Measurements from ENCODE around the gene ZNF438. TPM values are rescaled to one million over a fixed set of nuclear protein-coding genes. Genes with fewer than 3 reads are reported as not detected.
A peak's percentile ranks its signal among the peaks of the same experiment; 100 is the strongest.

The ZNF438 gene
- polyA plus RNA-seq, 3 donors from 2014 or later, result 1.6 to 5.0 (median 3.4) TPM

DNA sequence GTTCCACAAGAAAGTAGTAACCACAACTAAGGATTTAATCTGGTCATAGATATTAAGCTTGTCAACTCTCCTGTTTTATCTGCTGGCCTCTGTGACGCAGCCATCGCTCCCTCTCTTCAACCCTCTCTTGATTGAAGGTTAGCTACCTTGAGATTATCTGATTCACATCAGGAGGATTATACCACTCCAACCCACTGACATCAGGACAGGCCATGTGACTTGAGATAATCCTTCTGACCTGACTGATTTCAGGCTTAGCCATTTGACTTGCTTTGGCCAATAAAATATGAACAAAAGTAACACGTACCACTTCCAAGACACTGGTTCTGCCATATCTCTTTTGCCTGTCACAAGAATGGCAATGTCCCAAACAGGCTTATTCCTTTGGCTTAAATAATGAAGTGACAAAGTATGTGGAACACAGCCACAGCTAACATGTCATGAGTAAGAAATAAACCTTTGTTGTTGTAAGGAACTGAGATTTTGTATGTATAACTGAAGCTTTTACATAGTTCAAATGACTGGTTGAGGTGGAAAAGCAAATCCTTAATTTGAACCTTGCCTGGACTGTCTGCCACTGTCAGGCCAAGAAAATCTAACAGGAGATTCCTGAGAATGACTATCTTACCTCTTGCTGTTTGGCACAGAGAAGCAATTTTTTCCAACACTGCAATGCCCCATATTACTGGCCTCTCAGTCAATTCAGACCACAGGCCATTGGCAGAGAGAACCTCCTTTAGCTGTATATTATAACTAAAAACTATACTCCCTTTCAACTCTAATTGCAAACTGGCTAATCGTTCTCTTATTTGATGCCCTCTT, 13.9 kb downstream of the ZNF438 start:
- no peak overlapping the region for H3K27ac Mint-ChIP-seq
- no peaks in the 10 kb centered on the region for H3K9me3 Mint-ChIP-seq
- H3K4me1 Mint-ChIP-seq, result no peaks in the 10 kb centered on the region
- H3K27me3 Mint-ChIP-seq (ENCODE audit: low read depth in 3 of 3), result peaks cover 0 to 2% (median 0%) of the 10 kb centered on the region in 3 donors
- H3K36me3 Mint-ChIP-seq, result peaks cover 0 to 9% (median under 1%) of the 10 kb centered on the region in 3 donors
- no peak overlapping the region for H3K4me3 Mint-ChIP-seq
- DNase-seq, result no peak

GRCh38 chr10:31014161-31014875, 17.3 kb downstream of the ZNF438 start:
- H3K9me3 Mint-ChIP-seq, result no peaks in the 10 kb centered on the region
- no peak overlapping the region for H3K27ac Mint-ChIP-seq
- peaks cover 4 to 9% (median 5%) of the 10 kb centered on the region in 3 donors for H3K36me3 Mint-ChIP-seq
- no peak for DNase-seq
- no peak overlapping the region for H3K4me3 Mint-ChIP-seq
- no peaks in the 10 kb centered on the region for H3K4me1 Mint-ChIP-seq
- peaks cover 0 to 2% (median 1%) of the 10 kb centered on the region in 3 donors for H3K27me3 Mint-ChIP-seq (ENCODE audit: low read depth in 3 of 3)

DNA sequence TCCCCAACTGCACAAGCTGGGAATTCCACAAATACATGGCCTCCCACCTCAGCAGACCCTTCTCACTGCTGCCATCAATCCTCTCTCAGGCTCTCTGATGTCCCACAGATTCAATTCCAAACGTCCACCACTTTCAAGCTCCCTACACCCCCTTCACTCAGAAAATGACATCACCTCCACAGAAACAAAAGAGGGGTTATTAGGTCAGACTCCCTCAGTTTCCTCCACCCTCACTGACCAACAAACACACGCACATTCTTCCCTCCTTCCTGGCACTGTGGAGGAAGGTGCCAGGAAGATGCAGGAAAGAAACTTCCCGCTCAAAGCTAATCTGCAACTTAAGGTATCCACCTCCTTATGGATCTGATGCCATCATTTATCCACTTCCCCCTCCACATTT, 18.3 kb downstream of the ZNF438 start:
- DNase-seq, result no peak
- H3K4me1 Mint-ChIP-seq, result no peaks in the 10 kb centered on the region
- no peak overlapping the region for H3K27ac Mint-ChIP-seq
- H3K9me3 Mint-ChIP-seq, result no peaks in the 10 kb centered on the region
- no peak overlapping the region for H3K4me3 Mint-ChIP-seq
- peaks cover 0 to 1% (median 0%) of the 10 kb centered on the region in 3 donors for H3K27me3 Mint-ChIP-seq (ENCODE audit: low read depth in 3 of 3)
- H3K36me3 Mint-ChIP-seq, result peaks cover 4 to 9% (median 5%) of the 10 kb centered on the region in 3 donors

DNA sequence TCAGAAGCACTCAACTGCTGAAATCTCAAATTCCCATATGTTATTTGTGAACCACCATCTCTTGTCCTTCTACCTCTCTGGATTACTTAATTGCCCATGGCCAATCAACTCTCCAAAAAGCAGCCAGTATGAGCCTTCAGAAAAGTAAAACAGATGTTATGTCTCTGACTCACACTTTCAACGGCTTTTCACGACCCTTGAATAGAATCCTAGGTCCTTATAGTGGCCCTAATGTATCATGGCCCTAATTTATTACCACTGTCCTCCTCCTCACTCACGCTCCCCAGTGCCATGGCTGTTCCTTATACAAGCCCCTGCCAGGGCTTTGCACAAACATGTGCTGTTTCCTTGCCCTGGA, 20.0 kb downstream of the ZNF438 start:
- H3K27ac Mint-ChIP-seq, result peak overlapping the region in 1 of 6 donors; percentile 37
- H3K36me3 Mint-ChIP-seq, result peaks cover 4 to 9% (median 5%) of the 10 kb centered on the region in 3 donors
- no peak overlapping the region for H3K4me3 Mint-ChIP-seq
- DNase-seq, result no peak
- peaks cover 0 to 1% (median 0%) of the 10 kb centered on the region in 3 donors for H3K27me3 Mint-ChIP-seq (ENCODE audit: low read depth in 3 of 3)
- no peaks in the 10 kb centered on the region for H3K4me1 Mint-ChIP-seq
- no peaks in the 10 kb centered on the region for H3K9me3 Mint-ChIP-seq

DNA sequence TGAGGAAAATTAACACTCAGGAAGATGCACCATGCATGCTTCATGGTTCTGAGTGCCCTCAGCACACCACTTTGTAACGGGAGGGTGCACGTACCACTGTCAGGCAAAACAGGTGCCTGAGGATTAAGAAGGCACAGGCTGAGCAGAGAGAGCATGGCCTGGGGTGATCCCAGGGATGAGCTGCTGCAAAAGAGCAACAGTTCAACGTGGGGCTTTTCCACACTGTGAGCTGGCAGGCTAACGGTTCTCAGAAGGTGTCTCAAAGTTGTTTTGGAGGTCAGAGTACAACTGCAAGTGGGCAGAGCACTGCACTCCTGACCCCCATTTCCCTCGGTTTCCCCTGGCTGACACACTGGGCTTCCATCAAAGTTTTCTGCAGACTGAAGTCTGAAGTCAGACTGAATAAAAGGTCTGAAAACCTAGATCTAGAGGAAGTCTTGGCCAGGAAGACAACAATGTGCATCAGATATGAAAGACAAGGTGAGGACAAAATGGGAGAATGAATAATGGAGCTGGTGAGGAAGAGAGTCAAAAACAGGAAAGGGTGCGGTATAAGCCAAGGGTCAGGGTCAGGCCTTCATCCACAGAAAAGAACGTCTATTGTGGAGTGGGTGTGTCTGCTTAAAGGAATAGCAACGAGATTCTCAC, 20.5 kb downstream of the ZNF438 start:
- Mint-ChIP-seq H3K4me3 (no peak overlapping the region), H3K36me3 (peaks cover 4 to 9% (median 5%) of the 10 kb centered on the region in 3 donors), H3K4me1 (no peaks in the 10 kb centered on the region), H3K27ac (no peak overlapping the region), H3K27me3 (ENCODE audit: low read depth in 3 of 3) (peaks cover 0 to 1% (median 0%) of the 10 kb centered on the region in 3 donors), H3K9me3 (no peaks in the 10 kb centered on the region)
- no peak for DNase-seq

- Mint-ChIP-seq H3K9me3 (no peaks in the 10 kb centered on the region), H3K4me3 (no peak overlapping the region), H3K27me3 (ENCODE audit: low read depth in 3 of 3) (peaks cover 0 to 3% (median 0%) of the 10 kb centered on the region in 3 donors), H3K4me1 (peaks cover 4 to 5% of the 10 kb centered on the region in 2 donors), H3K27ac (no peak overlapping the region), H3K36me3 (peaks cover 4 to 9% (median 5%) of the 10 kb centered on the region in 3 donors)
- DNase-seq, result no peak
These were observed 21.6 kb downstream of the ZNF438 start for GRCh38 chr10:31010062-31010461.

GRCh38 chr10:31005895-31006294, 25.8 kb downstream of the ZNF438 start:
- DNase-seq, result no peak
- Mint-ChIP-seq H3K9me3 (no peaks in the 10 kb centered on the region), H3K27me3 (ENCODE audit: low read depth in 3 of 3) (peaks cover 0 to 1% (median 0%) of the 10 kb centered on the region in 3 donors), H3K27ac (no peak overlapping the region), H3K36me3 (no peaks in the 10 kb centered on the region), H3K4me3 (no peak overlapping the region), H3K4me1 (peaks cover 14 to 18% of the 10 kb centered on the region in 2 donors)

DNA sequence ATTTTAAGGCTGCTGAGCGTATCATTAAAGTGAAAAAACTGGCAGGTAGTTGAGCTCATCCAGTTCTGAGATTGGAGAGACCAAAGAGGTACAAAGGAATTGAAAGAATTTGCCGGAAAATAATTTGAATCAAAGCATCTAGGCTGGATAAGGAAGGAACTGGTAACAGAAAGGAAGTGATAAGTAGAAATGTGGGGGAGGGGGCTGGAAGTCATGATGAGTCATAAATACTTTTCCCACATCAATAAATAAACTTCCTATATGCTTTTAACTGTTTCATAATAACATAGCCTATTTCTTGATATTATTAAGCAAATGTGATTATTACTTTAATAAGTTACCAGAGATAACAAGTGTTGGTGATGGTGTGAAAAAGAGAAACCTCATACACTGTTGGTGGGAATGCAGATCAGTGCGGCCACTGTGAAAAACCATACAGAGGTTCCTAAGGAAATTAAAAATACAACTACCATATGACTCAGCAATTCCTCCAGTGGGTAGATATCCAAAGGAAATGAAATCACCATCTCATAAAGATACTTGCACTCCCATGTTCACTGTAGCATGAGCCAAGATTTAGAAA, 27.0 kb downstream of the ZNF438 start:
- Mint-ChIP-seq H3K36me3 (peaks cover 0 to 4% (median 0%) of the 10 kb centered on the region in 3 donors), H3K4me1 (peaks cover 16 to 26% of the 10 kb centered on the region in 2 donors), H3K9me3 (no peaks in the 10 kb centered on the region), H3K27me3 (ENCODE audit: low read depth in 3 of 3) (peaks cover 0 to 1% (median 0%) of the 10 kb centered on the region in 3 donors), H3K4me3 (peak overlapping the region in 2 of 5 donors; percentile 5 to 13), H3K27ac (peak overlapping the region in 1 of 6 donors; percentile 41)
- no peak for DNase-seq

- Mint-ChIP-seq H3K36me3 (peaks cover 0 to 4% (median 0%) of the 10 kb centered on the region in 3 donors), H3K9me3 (no peaks in the 10 kb centered on the region), H3K4me1 (peaks cover 28 to 55% of the 10 kb centered on the region in 2 donors), H3K27ac (no peak overlapping the region), H3K4me3 (no peak overlapping the region), H3K27me3 (ENCODE audit: low read depth in 3 of 3) (peaks cover 0 to 2% (median 1%) of the 10 kb centered on the region in 3 donors)
- no peak for DNase-seq
These were observed 29.9 kb downstream of the ZNF438 start for GRCh38 chr10:31001740-31002139.

DNA sequence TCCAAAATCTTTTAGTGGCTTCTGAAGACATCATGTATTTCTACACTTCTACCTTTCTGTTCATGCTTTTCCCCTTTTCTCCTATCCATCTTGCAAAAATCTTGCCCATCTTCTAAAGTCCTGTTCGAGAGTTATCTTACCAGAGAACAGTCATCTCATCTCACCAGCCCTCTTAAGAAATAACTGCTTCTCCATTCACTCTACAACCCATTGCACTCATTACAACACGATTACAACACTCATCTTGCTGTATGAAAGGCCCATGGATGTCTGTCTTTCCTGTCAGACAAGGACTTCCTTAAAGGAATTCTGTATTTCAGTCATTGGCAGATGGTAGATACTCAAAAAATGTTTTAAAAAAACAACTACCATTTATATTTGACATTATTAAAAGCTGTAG, 30.8 kb downstream of the ZNF438 start:
- peak overlapping the region in 3 of 6 donors; percentile 5 to 22 (median 6) for H3K27ac Mint-ChIP-seq
- no peak for DNase-seq
- peaks cover 0 to 4% (median 0%) of the 10 kb centered on the region in 3 donors for H3K36me3 Mint-ChIP-seq
- no peaks in the 10 kb centered on the region for H3K9me3 Mint-ChIP-seq
- H3K4me1 Mint-ChIP-seq, result peaks cover 28 to 60% of the 10 kb centered on the region in 2 donors
- peaks cover 0 to 2% (median 1%) of the 10 kb centered on the region in 3 donors for H3K27me3 Mint-ChIP-seq (ENCODE audit: low read depth in 3 of 3)
- H3K4me3 Mint-ChIP-seq, result peak overlapping the region in 1 of 5 donors; percentile 7

- Mint-ChIP-seq H3K4me3 (peak overlapping the region in 2 of 5 donors; percentile 1 to 18), H3K27ac (peak overlapping the region in 4 of 6 donors; percentile 9 to 56 (median 28)), H3K27me3 (ENCODE audit: low read depth in 3 of 3) (peaks cover 0 to 2% (median 0%) of the 10 kb centered on the region in 3 donors), H3K36me3 (peaks cover 0 to 9% (median 0%) of the 10 kb centered on the region in 3 donors), H3K9me3 (peaks cover 0 to 5% (median 0%) of the 10 kb centered on the region in 6 donors), H3K4me1 (peaks cover 26 to 56% of the 10 kb centered on the region in 2 donors)
- DNase-seq, result no peak
These were observed 31.4 kb downstream of the ZNF438 start for GRCh38 chr10:31000071-31000782.

DNA sequence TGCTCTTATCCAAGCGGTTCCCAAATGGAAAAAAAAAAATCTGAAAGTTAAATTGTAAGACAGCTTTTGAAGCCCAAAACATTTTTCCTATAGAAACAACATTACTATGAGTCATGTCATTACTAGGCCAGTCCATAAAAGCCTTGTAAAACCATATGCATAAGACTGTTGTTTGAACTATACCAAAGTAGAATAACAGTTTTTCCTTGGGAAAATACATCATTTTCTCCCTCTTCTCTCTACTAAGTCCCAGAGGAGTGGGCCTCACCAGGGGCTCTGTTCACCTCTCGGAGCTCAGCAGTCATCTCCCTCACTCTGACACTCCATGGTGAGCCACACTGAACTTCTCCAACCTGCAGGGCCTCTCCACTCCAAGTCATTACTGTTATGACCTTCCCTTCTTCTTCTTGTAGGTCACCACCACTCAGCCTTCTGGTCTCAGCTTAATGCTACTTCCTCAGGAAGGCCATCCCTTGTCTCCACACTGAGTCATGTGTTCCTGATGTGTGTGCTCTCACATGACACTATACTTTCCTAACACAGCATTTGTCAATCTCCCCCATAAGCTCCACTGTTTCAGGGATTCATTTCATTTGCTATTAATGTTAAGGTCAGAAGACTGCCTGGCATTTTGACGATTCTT, 32.5 kb downstream of the ZNF438 start:
- no peak for DNase-seq
- peaks cover 0 to 2% (median 0%) of the 10 kb centered on the region in 3 donors for H3K27me3 Mint-ChIP-seq (ENCODE audit: low read depth in 3 of 3)
- H3K4me1 Mint-ChIP-seq, result peaks cover 16 to 46% of the 10 kb centered on the region in 2 donors
- H3K36me3 Mint-ChIP-seq, result peaks cover 0 to 13% (median 3%) of the 10 kb centered on the region in 3 donors
- H3K9me3 Mint-ChIP-seq, result peaks cover 0 to 9% (median 3%) of the 10 kb centered on the region in 6 donors
- H3K4me3 Mint-ChIP-seq, result peak overlapping the region; percentile 80 to 90 (median 84)
- H3K27ac Mint-ChIP-seq, result peak overlapping the region; percentile 91 to 95 (median 94)

Data from immature natural killer cell (primary cell).